Ovary (tissue), 9 donors: ENCODE measurements around the gene KCNN3. TPM values are rescaled to one million over a fixed set of nuclear protein-coding genes. Genes with fewer than 3 reads are reported as not detected.

Source experiments
- DNase-seq, 5 donors: peaks; one replicate each; pipeline ENCODE4 v3.0.0-alpha.2; 2019 to 2020
- H3K27ac ChIP-seq, 2 donors: fragments of 200-600 bp; one replicate each; pipeline versions ENCODE4 v1.5.1 to v1.8.0; 2019 to 2022
- H3K27me3 ChIP-seq: fragments of 200-600 bp; one replicate; pipeline ENCODE4 v1.8.0; 2022
- H3K36me3 ChIP-seq: fragments of 200-600 bp; sonication (generic); one replicate; pipeline ENCODE4 v1.5.1; 2019
- H3K4me1 ChIP-seq: one replicate; pipeline ENCODE4 v1.8.1; 2013; ENCODE audit warnings: mild to moderate bottlenecking, moderate library complexity; ENCODE audit not compliant: insufficient read depth
- H3K4me3 ChIP-seq: fragments of 200-600 bp; sonication (generic); one replicate; pipeline ENCODE4 v1.5.1; 2017
- H3K9me3 ChIP-seq, 2 donors: fragments of 200-600 bp in 1 of 2; sonication (generic) in 1 of 2; one replicate each; pipeline versions ENCODE4 v1.5.1 to v1.8.1; 2013 to 2019; ENCODE audit warnings: mild to moderate bottlenecking in 1 of 2, moderate library complexity in 1 of 2
- EP300 ChIP-seq: sonication (generic); formaldehyde crosslinking; IDR thresholded peaks from one replicate; pipeline ENCODE4 v1.6.1; 2017; ENCODE audit warnings: antibody characterized with exemption
- POLR2A ChIP-seq: fragments of 450-650 bp; IDR thresholded peaks from one replicate; pipeline ENCODE4 v1.6.1; 2017; ENCODE audit warnings: antibody characterized with exemption, mild to moderate bottlenecking, moderate library complexity
- WGBS, 3 donors: extraction: QIAGEN DNeasy Blood & Tissue Kit in 1 of 3; methylation state at CpG; one replicate each; pipeline versions ENCODE4 v1.1.5 to v1.1.7; 2013 to 2017; 5-methylcytosine and 5-hydroxymethylcytosine counted together
- intact Hi-C, 4 donors: fragments of 100-400 bp; cut with DNase I; formaldehyde crosslinking; loops; one replicate each; pipeline versions ENCODE4 v1.11.0 to v1.15.1; 2022 to 2023
- polyA plus RNA-seq, 2 donors: library from polyadenylated mRNA; stranded (reverse); fragments of 200-250 nt in 1 of 2; fragments of 350-450 nt in 1 of 2; fragmentation: Illumina TruSeq in 1 of 2; extraction: RNeasy Lipid Tissue Mini Kit (QIAGEN cat#74804) in 1 of 2; gene quantifications; one replicate each; pipeline ENCODE4 v1.2.3, GENCODE V29; 2013 to 2014
- total RNA-seq, 7 donors: library from RNA; depleted of rRNA in 2 of 7; stranded (reverse); fragments of >200 nt in 2 of 7; fragmentation: NEBNext Ultra II Directional in 3 of 7; extraction: Animal tissue kit (Norgen Biotek cat#: 25700) in 3 of 7; gene quantifications; one replicate each; pipeline versions ENCODE4 v1.1.0 to v1.2.4, GENCODE V29; 2016 to 2023
- TF ChIP-seq, protein P1 (sequence below), 3 donors: fragments of 450-650 bp in 2 of 3; fragments of 200-600 bp in 1 of 3; IDR thresholded peaks; one replicate each; pipeline versions ENCODE4 v1.5.1 to v1.8.0; 2016 to 2022; ENCODE audit warnings: antibody characterized with exemption in 3 of 3, mild to moderate bottlenecking in 1 of 3
- donor health status: DM: no; HTN: no; CAD: no; lungs with moderate emphysema.
- donor health status: DM: no; HTN: no; CAD: no.
- donor health status: Bipolar disorder and iron deficiency.
- donor health status: DM: yes; HTN: yes; CAD: no.
- donor health status: DM: no; HTN: no; CAD: no.
- donor health status: DM: yes; HTN: yes; CAD: no.

Gene KCNN3
- total and polyA plus RNA-seq, 9 donors = 0.71 to 6.1 (median 1.7) TPM

DNA sequence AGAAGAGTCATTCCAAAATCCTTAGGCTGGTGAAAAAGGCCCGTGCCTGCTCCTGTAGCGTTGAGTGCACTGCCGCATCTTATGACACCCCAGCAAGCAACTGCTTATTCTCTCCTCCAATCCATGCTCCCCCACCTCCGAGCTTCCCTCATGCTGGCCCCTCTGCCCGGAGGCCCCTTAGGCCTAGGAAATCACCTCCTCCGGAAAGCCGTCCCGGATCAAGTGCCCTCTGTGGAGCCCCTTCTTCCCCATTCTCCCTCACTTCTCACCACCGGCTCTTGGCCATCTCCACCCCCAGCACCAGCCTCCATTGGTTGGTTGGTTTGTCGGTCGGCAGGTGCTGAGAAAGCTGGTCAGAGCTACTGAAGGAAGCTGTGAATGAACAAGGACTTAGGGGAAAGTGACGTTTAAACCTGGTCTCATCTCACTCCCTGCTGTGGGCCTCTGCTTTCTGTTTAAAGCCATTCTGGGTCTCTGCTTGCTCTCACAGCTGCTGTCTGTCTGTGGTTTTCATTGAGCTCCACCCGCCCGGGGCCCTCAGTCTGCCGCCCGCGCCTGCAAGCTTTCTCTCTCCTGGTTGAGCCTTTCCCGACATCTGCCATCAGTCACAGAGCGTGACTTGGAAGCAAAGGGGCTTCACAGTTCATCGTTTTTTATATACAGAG, 122.2 kb downstream of the KCNN3 start:
- Histone ChIP-seq H3K36me3 (no peaks in the 10 kb centered on the region), H3K4me3 (no peak overlapping the region), H3K27ac (no peak overlapping the region), H3K27me3 (no peaks in the 10 kb centered on the region), H3K4me1 (no peaks in the 10 kb centered on the region), H3K9me3 (no peaks in the 10 kb centered on the region)
- DNase-seq = peak in 1 of 5 donors; percentile 21
- intact Hi-C loops = no loop called here
- WGBS, 3 donors = 41 to 45% (median 45%) methylated on average over 20 of the region's 20 CpGs
- TF ChIP-seq, protein P1, sequence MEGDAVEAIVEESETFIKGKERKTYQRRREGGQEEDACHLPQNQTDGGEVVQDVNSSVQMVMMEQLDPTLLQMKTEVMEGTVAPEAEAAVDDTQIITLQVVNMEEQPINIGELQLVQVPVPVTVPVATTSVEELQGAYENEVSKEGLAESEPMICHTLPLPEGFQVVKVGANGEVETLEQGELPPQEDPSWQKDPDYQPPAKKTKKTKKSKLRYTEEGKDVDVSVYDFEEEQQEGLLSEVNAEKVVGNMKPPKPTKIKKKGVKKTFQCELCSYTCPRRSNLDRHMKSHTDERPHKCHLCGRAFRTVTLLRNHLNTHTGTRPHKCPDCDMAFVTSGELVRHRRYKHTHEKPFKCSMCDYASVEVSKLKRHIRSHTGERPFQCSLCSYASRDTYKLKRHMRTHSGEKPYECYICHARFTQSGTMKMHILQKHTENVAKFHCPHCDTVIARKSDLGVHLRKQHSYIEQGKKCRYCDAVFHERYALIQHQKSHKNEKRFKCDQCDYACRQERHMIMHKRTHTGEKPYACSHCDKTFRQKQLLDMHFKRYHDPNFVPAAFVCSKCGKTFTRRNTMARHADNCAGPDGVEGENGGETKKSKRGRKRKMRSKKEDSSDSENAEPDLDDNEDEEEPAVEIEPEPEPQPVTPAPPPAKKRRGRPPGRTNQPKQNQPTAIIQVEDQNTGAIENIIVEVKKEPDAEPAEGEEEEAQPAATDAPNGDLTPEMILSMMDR (IDR thresholded peaks at IDR 0.05) = no peak
- TF ChIP-seq POLR2A = no peak
- TF ChIP-seq EP300 = no peak

DNA sequence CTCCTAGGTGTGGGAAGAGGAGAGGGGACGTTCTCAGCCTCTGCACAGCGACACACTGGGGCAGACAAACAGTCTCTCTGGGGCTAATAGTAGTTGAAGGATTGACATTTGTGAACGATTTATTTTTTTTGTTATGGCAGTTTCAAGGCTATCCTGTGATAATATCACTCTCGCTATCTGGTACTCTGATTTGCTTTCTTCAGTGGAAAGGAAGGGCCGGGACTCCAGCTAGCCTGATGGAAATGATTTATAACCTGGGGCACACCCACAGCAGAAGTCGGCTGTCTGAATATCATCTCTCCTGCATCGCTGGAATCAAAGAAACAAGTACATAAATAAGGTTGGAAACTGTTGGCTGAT, 122.7 kb downstream of the KCNN3 start:
- Histone ChIP-seq H3K4me1 (no peaks in the 10 kb centered on the region), H3K9me3 (no peaks in the 10 kb centered on the region), H3K27me3 (no peaks in the 10 kb centered on the region), H3K36me3 (no peaks in the 10 kb centered on the region), H3K27ac (no peak overlapping the region), H3K4me3 (no peak overlapping the region)
- DNase-seq = no peak
- TF ChIP-seq EP300 (no peak), POLR2A (no peak)
- TF ChIP-seq, protein P1 (IDR thresholded peaks at IDR 0.05) = no peak
- intact Hi-C loops = no loop called here
- WGBS, 3 donors = 59 to 62% (median 60%) methylated on average over 7 of the region's 7 CpGs

DNA sequence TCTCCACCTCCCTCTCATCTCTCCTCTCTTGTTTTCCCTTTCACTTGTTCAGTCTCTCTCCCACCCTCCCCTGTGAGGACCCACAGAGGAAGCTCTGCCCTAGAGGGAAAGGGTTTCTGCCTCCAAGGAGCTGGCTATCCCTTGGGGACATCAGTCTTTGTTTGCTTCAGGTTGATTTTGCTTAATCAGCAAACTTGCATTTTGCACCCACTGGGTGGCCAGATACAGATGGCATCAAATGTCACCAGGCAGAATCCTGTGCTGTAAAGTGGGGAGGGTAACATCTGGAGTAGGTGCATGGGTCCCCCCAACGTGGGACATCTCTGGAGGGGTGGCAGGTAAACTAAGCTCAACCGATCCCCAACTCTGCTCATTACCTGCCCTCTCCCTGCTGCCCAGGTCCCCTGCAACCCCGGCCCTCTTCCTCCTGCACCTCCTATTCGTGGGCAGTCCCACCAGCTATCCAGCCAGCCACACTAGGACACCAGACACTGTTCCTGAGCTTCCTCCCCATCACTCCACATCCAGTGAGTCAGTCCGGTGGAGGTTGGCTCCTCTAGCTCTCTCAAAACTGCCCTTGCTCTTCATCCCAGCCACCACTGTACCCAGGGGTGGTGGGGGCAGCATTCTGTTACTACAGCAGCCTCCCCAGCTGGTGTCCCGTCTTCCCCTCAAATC, 123.3 kb downstream of the KCNN3 start:
- 86 to 88% (median 86%) methylated on average over 6 of the region's 6 CpGs for whole genome bisulfite sequencing, 3 donors
- Histone ChIP-seq H3K4me1 (peaks cover 3% of the 10 kb centered on the region), H3K4me3 (no peak overlapping the region), H3K9me3 (no peaks in the 10 kb centered on the region), H3K27me3 (no peaks in the 10 kb centered on the region), H3K36me3 (no peaks in the 10 kb centered on the region), H3K27ac (no peak overlapping the region)
- DNase-seq = peak in 1 of 5 donors; percentile 9
- TF ChIP-seq, protein P1 (IDR thresholded peaks at IDR 0.05) = no peak
- TF ChIP-seq POLR2A (no peak), EP300 (no peak)
- intact Hi-C loops = no loop called here

DNA sequence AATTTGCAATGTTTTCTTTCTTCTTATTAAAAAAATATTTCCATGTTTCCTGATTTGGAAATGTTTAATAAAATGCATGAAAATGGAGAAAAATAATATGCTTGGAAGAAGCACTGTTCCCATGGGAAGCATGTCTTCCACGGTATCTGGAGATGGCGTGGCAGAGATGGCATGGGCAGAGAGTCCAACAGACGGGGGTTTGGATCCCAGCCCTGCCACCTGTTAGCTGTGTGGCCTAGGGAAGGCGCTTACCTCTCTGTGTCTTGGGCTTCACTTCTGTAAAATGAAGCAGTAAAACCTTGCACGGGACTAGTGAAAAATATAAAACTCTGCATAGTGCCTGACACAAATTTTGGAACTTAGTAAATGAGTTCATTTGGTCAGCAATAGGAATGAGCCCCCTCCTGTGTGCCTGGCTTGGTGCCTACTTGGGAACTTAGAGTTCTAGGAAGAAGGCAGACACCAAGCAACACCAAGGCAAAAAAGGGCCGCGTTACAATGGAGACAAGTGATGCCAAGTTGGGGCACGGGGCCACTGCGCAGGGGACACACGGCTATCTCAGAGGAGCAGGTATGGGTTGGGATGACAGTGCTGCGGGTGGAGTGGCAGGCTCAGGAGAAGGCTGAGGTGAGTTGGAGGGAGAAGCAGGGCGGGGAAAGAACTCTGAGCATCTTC, 124.2 kb downstream of the KCNN3 start:
- Histone ChIP-seq H3K4me3 (no peak overlapping the region), H3K36me3 (no peaks in the 10 kb centered on the region), H3K27me3 (no peaks in the 10 kb centered on the region), H3K4me1 (peaks cover 3% of the 10 kb centered on the region), H3K9me3 (no peaks in the 10 kb centered on the region), H3K27ac (no peak overlapping the region)
- no peak for DNase-seq
- TF ChIP-seq EP300 = no peak
- TF ChIP-seq, protein P1 (IDR thresholded peaks at IDR 0.05) = no peak
- no peak for TF ChIP-seq POLR2A
- 65 to 75% (median 72%) methylated on average over 12 of the region's 12 CpGs for WGBS, 3 donors
- intact Hi-C loops = no loop called here
